HepG2 (cell line): ENCODE measurements around the gene UBTF. TPM values are rescaled to one million over a fixed set of nuclear protein-coding genes. Genes with fewer than 3 reads are reported as not detected.
"Not testable (repeated sequence)": the region's sequence is repeated elsewhere in the genome, so short reads cannot be mapped to it uniquely, and the experiment has no call there.

Source experiments
- ATAC-seq: fragments of 200-7000 bp; cut with Tn5 transposase; 3 replicates; pipeline ENCODE4 v1.9.1; 2020; ENCODE audit warnings: mild to moderate bottlenecking, moderate library complexity
- BruUV-seq: library from RNA; stranded (reverse); fragments of 400-500 nt; replicated peaks from 2 replicates; lab custom pipeline; 2021; lab: Mats Ljungman, UMichigan
- CTCF ChIA-PET: fragments of 300-600 bp; formaldehyde crosslinking; extraction: SDS; loops from one replicate; lab custom pipeline; 2021; ENCODE audit warnings: low total read pairs, inconsistent platforms, low intra/inter-chr PET ratio; lab: Yijun Ruan, JAX
- POLR2A ChIA-PET: fragments of 350-600 bp; sonication (Branson Sonifier 250); formaldehyde crosslinking; loops from one replicate; lab custom pipeline; 2020; ENCODE audit warnings: antibody characterized with exemption, inconsistent platforms; lab: Yijun Ruan, JAX
- DNase-seq: peaks from one replicate; pipeline ENCODE4 v3.0.0-alpha.2; 2015; ENCODE audit warnings: low spot score
- FAIRE-seq: peaks from 3 replicates; lab custom pipeline; 2011; peaks lifted over from hg19 to GRCh38; lab: Jason Lieb, UNC
- H2AFZ ChIP-seq: one replicate; pipeline ENCODE4 v1.6.1; 2011; ENCODE audit warnings: low read length, inconsistent platforms
- H3K27ac ChIP-seq: fragments of 300-600 bp; 3 replicates; pipeline ENCODE4 v1.8.0; 2011; ENCODE audit warnings: mixed run types, mild to moderate bottlenecking, mixed read lengths, low read length, inconsistent platforms; ENCODE audit not compliant: insufficient read depth; ENCODE audit errors: extremely low read length
- H3K27me3 ChIP-seq, 2 experiments: fragments of 200-600 bp in 1 of 2; 2 replicates in 1 of 2; 3 replicates in 1 of 2; pipeline versions ENCODE4 v1.6.0 to v1.8.0; 2011; ENCODE audit warnings: low read length in 2 of 2, mild to moderate bottlenecking in 2 of 2, moderate library complexity in 2 of 2, inconsistent platforms in 1 of 2; ENCODE audit not compliant: insufficient read depth in 2 of 2, control insufficient read depth in 1 of 2
- H3K36me3 ChIP-seq, 2 experiments: fragments of 200-600 bp in 1 of 2; replicated peaks in 1 of 2; 2 replicates in 1 of 2; 3 replicates in 1 of 2; pipeline versions ENCODE4 v1.5.1 to v1.8.0; 2011; ENCODE audit warnings: low read length in 2 of 2, inconsistent platforms in 1 of 2; ENCODE audit not compliant: insufficient read depth in 2 of 2, control insufficient read depth in 1 of 2
- H3K4me1 ChIP-seq: 2 replicates; pipeline ENCODE4 v1.5.1; 2012; ENCODE audit warnings: low read length, inconsistent platforms; ENCODE audit not compliant: insufficient read depth
- H3K4me2 ChIP-seq: 2 replicates; pipeline ENCODE4 v1.6.0; 2011; ENCODE audit warnings: low read depth, low read length, inconsistent platforms
- H3K4me3 ChIP-seq, 3 experiments: fragments of 200-600 bp in 1 of 3; sonication (generic), shearing (Covaris generic) in 1 of 3; replicated peaks in 1 of 3; 2 replicates each; pipeline ENCODE4 v1.5.1; 2011 to 2016; ENCODE audit warnings: low read length in 3 of 3, inconsistent platforms in 2 of 3, low read depth in 2 of 3, mild to moderate bottlenecking in 2 of 3, control low read depth in 1 of 3, mixed read lengths in 1 of 3; ENCODE audit not compliant: insufficient read depth in 1 of 3
- H3K79me2 ChIP-seq: one replicate; pipeline ENCODE4 v1.6.1; 2011; ENCODE audit warnings: low read length, inconsistent platforms; ENCODE audit not compliant: insufficient read depth
- H3K9ac ChIP-seq: 2 replicates; pipeline ENCODE4 v1.6.0; 2011; ENCODE audit warnings: mild to moderate bottlenecking, low read depth, low read length, inconsistent platforms; ENCODE audit not compliant: insufficient read depth
- H3K9me3 ChIP-seq: 2 replicates; pipeline ENCODE4 v1.5.1; 2012; ENCODE audit warnings: mild to moderate bottlenecking, low read length
- H4K20me1 ChIP-seq: 2 replicates; pipeline ENCODE4 v1.6.0; 2011; ENCODE audit warnings: inconsistent platforms, mild to moderate bottlenecking, low read length, moderate library complexity; ENCODE audit not compliant: insufficient read depth
- EHMT2 ChIP-seq: fragments of 200-600 bp; sonication (generic); IDR thresholded peaks from 2 replicates; pipeline ENCODE4 v1.7.0; 2017; ENCODE audit warnings: antibody characterized with exemption, low read depth, low read length, borderline replicate concordance
- REPIN1 ChIP-seq: sonication (generic); formaldehyde crosslinking; IDR thresholded peaks from 2 replicates; pipeline ENCODE4 v1.8.0; 2022; ENCODE audit warnings: missing genetic modification reagents, low read depth, mild to moderate bottlenecking, borderline replicate concordance
- TIGD3 ChIP-seq: sonication (generic); formaldehyde crosslinking; IDR thresholded peaks from 2 replicates; pipeline ENCODE4 v1.5.1; 2020; ENCODE audit warnings: mild to moderate bottlenecking, missing genetic modification reagents, borderline replicate concordance
- ZNF136 ChIP-seq: sonication (generic); formaldehyde crosslinking; IDR thresholded peaks from 2 replicates; pipeline ENCODE4 v1.8.1; 2022; ENCODE audit warnings: low read depth, mild to moderate bottlenecking, moderate library complexity, missing genetic modification reagents
- WGBS: methylation state at CpG from one replicate; pipeline ENCODE4 v1.1.6; 2017; ENCODE audit warnings: low lambda C conversion rate; 5-methylcytosine and 5-hydroxymethylcytosine counted together
- in situ Hi-C: cut with HindIII; loops from 2 replicates; pipeline ENCODE4 v1.10.0; 2017; ENCODE audit warnings: low pct_unique_long_range_greater_than_20kb; ENCODE audit not compliant: extremely low pct_ligation_motif_present
- intact Hi-C: fragments of 100-400 bp; cut with micrococcal nuclease; formaldehyde crosslinking; loops from one replicate; pipeline ENCODE4 v1.10.0; 2022; ENCODE audit not compliant: unreplicated experiment
- polyA plus RNA-seq, 8 experiments: library from polyadenylated mRNA; depleted of rRNA in 3 of 8; stranded (reverse) in 7 of 8; unstranded in 1 of 8; fragments of >200 nt; fragmentation: Illumina TruSeq in 4 of 8; extraction: Trizol in 4 of 8; gene quantifications; 2 replicates each; pipeline versions ENCODE4 v1.2.1 to v1.2.3, GENCODE V29; 2011 to 2016; ENCODE audit warnings: low read depth in 4 of 8, missing spikeins in 1 of 8, mixed read lengths in 1 of 8; ENCODE audit not compliant: insufficient read depth in 1 of 8
- total RNA-seq, 5 experiments: library from RNA; depleted of rRNA; stranded (reverse); fragments of >200 nt; fragmentation: Illumina TruSeq; extraction: Trizol; gene quantifications; 2 replicates each; pipeline ENCODE4 v1.2.3, GENCODE V29; 2016; ENCODE audit warnings: low read depth in 1 of 5

Gene UBTF
- total and polyA plus RNA-seq, 2 of the 13 experiments (the other 11 are each of a cell fraction or from before 2014, with no cell fraction given): 15.2 to 60.9 TPM

GRCh38 chr17:44237886-44238285, 18.4 kb upstream of the UBTF start:
- ATAC-seq, FAIRE-seq, H3K36me3 ChIP-seq, H3K79me2 ChIP-seq, H3K9me3 ChIP-seq, BruUV-seq, H4K20me1 ChIP-seq, intact Hi-C loops, H3K4me2 ChIP-seq, H3K27ac ChIP-seq, H2AFZ ChIP-seq, DNase-seq, H3K4me3 ChIP-seq, in situ Hi-C loops, H3K4me1 ChIP-seq, POLR2A ChIA-PET, CTCF ChIA-PET, H3K9ac ChIP-seq: not testable (repeated sequence)
- 65% methylated on average over 4 of the region's 28 CpGs for WGBS
- peaks cover 0 to 14% of the 10 kb centered on the region in 2 experiments; a peak in 3 of 5 replicates for H3K27me3 ChIP-seq

GRCh38 chr17:44236444-44236991, 17.0 kb upstream of the UBTF start:
- Histone ChIP-seq H4K20me1 (no peaks in the 10 kb centered on the region), H3K79me2 (no peaks in the 10 kb centered on the region), H2AFZ (no peak overlapping the region), H3K27me3 (peaks cover 0 to 14% of the 10 kb centered on the region in 2 experiments; a peak in 3 of 5 replicates), H3K4me3 (no peak overlapping the region), H3K27ac (no peak overlapping the region), H3K9ac (no peak overlapping the region), H3K4me2 (no peak overlapping the region), H3K36me3 (no peaks in the 10 kb centered on the region), H3K9me3 (no peaks in the 10 kb centered on the region), H3K4me1 (no peaks in the 10 kb centered on the region)
- DNase-seq (no peak), FAIRE-seq (no peak), ATAC-seq (no peak)
- CTCF ChIA-PET: no interaction called here
- POLR2A ChIA-PET: interaction anchor here (0.6 kb wide), 1 partner anchor 105 kb away, joined by 5 read pairs; no protein-coding TSS in a partner anchor
- BruUV-seq: no TSS peak
- in situ Hi-C loops (no loop called here), intact Hi-C loops (no loop called here)
- WGBS: 38% methylated on average over 5 of the region's 5 CpGs
- TF ChIP-seq ZNF136 (CRISPR knock-in tag) (no peak), TIGD3 (no peak), EHMT2 (no peak), REPIN1 (no peak)
